GM12864 (cell line): Measurements from ENCODE around the gene PRCC.
"Not testable (repeated sequence)": the region's sequence is repeated elsewhere in the genome, so short reads cannot be mapped to it uniquely, and the experiment has no call there.

Experiments
- DNase-seq: peaks from one replicate; pipeline ENCODE4 v3.0.0-alpha.2; 2011; ENCODE audit warnings: low read depth
- H3K4me3 ChIP-seq: 2 replicates; pipeline ENCODE4 v1.5.1; 2011; ENCODE audit warnings: mild to moderate bottlenecking, low read depth, low read length, control low read depth
- TF ChIP-seq, protein P1 (sequence below): IDR thresholded peaks from 2 replicates; pipeline ENCODE4 v1.5.1; 2011; ENCODE audit warnings: low read depth, mild to moderate bottlenecking, moderate library complexity, low read length, control low read depth, inconsistent platforms; ENCODE audit errors: missing control alignments

The PRCC gene

DNA sequence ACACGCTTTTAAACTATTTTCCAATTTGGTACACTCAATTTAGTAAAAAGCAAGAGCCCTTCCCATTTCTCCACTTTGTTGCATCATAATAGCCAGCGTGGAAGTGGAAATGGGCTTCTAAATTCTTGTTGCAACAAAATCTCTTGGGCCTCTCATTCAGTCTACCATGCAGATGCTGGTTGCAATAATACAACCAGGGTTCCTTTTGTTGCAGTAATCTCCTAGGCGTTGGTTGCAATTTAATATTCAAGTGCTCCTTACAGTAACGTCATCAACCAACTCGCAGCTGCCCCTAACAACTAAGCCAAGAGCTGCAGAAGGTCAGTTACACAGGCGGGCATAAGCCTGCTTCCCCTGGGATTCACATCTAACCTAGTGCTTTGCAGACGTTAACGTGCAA is 13.1 kb upstream of the PRCC start:
- H3K4me3 ChIP-seq = no peak overlapping the region
- TF ChIP-seq, protein P1, sequence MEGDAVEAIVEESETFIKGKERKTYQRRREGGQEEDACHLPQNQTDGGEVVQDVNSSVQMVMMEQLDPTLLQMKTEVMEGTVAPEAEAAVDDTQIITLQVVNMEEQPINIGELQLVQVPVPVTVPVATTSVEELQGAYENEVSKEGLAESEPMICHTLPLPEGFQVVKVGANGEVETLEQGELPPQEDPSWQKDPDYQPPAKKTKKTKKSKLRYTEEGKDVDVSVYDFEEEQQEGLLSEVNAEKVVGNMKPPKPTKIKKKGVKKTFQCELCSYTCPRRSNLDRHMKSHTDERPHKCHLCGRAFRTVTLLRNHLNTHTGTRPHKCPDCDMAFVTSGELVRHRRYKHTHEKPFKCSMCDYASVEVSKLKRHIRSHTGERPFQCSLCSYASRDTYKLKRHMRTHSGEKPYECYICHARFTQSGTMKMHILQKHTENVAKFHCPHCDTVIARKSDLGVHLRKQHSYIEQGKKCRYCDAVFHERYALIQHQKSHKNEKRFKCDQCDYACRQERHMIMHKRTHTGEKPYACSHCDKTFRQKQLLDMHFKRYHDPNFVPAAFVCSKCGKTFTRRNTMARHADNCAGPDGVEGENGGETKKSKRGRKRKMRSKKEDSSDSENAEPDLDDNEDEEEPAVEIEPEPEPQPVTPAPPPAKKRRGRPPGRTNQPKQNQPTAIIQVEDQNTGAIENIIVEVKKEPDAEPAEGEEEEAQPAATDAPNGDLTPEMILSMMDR = no peak
- DNase-seq = no peak

DNA sequence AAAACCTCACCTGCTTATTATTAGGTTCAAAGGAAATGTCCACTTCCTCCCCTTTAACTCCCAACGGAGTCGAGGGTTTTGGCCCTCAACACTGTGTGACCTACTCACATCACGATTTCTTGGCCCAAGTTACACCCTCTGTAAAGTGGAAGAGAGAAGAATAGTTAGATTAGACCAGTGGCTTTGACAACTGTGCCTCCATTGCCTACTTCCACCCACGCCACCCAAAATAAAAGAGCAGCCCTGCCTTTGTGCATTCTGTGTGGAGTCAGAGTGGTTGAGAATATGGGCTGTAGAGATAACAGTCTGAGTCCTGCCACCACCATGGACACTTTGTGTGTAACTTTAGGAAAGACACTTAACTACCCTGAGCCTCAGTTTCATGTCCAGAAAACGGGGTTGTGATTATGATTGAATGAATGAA is 11.8 kb upstream of the PRCC start:
- DNase-seq = no peak
- no peak overlapping the region for H3K4me3 ChIP-seq
- TF ChIP-seq, protein P1 = no peak

DNA sequence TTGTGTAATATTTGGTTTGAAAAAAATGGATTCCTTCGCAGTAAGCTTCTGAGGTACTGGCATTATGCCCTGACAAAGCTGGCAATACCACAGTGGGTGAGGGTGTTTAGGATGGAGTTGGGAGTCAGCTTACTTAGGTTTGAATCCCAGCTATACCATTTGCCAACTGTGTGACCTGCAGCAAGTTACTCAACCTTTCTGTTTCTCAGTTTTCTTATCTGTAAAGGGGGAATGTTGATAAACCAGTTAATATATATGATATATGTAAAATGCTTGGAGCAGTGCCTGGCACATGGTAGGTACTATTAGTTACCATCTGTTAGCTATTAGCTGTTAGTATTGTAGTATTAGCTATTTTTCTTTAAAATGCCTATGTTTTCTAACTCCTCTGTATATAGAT is 11.0 kb upstream of the PRCC start:
- no peak for DNase-seq
- no peak overlapping the region for H3K4me3 ChIP-seq
- TF ChIP-seq, protein P1 = no peak

DNA sequence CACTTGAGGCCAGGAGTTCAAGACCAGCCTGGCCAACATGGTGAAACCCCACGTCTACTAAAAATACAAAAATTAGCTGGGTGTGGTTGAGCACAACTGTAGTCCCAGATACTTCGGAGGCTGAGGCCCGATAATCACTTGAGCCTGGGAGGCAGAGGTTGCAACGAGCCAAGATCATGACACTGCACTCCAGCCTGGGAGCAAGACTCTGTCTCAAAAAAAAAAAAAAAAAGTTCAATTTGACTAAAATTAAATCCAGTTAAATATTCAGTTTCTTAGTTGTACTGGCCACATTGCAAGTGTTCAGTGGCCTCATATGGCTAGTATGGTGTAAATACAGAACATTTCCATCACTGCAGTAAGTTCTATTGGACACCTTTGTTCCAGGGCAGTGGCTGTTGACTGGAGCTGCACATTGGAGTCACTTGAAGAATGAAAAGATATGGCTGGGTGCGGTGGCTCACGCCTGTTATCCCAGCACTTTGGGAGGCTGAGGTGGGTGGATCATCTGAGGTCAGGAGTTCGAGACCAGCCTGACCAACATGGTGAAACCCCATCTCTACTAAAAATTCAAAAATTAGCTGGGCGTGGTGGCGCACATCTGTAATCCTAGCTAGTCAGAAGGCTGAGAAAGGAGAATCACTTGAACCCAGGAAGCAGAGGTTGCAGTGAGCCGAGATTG is 9.6 kb upstream of the PRCC start:
- not testable (repeated sequence) for H3K4me3 ChIP-seq, DNase-seq

DNA sequence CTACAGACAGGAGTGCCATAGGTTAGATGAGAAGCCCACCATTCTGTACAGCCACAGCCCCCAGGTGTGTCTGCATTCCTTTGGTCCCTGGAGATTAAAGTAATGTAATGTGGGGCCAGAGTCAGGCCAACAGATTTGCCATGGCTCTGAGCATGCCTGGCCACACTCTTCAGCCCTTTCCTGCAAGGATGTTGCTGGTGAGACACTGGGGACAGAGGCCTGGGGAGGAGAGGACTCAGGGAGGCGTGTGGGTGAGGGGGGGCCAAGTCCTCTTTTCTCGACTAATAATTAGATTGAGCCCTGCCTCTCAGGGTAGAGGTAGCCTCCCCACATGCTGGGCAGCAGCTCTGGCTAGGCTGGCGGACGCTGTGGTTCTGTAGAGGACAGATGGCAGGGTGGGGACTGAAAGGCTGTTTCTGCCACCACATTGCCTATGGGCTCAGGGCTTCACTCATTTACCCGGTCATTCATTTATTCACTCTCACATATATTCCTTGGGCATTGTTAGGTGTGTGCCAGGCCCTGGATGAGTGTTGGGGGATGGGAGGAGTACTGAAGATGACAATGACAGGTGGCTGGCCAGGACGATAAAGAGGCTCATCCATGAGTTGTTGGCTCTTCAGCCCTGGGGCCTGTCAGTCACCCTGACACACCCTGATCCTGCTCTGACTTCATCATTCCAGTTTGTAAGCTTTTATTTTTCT is 7.1 kb upstream of the PRCC start:
- TF ChIP-seq, protein P1 = no peak
- DNase-seq = no peak
- no peak overlapping the region for H3K4me3 ChIP-seq

DNA sequence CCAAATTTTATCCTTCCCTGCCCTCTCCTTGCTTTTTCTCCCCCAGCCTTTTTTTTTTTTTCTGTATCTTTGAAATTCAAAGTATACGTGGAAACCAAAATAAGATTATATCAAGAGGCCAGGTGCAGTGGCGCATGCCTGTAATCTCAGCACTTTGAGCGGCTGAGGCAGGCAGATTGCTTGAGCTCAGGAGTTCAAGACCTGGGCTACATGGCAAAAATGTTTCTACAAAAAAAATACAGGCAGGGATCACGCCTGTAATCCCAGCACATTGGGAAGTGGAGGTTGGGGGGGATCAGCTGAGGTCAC is 6.6 kb upstream of the PRCC start:
- TF ChIP-seq, protein P1 = no peak
- no peak for DNase-seq
- no peak overlapping the region for H3K4me3 ChIP-seq

DNA sequence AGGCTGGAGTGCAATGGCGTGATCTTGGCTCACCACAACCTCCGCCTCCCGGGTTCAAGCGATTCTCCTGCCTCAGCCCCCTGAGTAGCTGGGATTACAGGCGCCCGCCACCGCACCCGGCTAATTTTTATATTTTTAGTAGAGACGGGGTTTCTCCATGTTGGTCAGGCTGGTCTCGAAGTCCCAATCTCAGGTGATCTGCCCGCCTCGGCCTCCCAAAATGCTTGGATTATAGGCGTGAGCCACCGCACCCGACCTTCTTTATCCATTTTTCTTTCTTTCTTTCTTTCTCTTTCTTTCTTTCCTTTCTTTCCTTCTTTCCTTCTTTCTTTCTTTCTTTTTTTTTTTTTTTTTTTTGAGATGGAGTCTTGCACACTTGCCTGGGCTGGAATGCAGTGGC is 2.2 kb upstream of the PRCC start:
- not testable (repeated sequence) for DNase-seq, H3K4me3 ChIP-seq

DNA sequence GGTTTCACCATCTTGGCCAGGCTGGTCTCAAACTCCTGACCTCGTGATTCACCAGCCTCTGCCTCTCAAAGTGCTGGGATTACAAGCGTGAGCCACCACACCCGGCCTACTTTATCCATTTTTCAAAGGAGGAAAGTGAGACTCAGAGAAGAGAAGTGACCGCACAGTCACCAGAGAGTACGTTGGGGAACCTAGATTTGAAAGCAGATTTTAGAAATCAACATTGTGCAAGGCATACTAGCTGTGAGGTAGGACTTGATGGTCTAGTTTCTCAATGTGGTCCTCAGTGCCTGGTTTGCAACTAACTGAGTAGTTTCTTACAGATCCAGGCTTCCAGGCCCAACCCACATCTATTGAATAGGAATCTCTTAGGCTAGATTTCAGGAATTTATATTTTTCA is 1.7 kb upstream of the PRCC start:
- no peak overlapping the region; the same call in 1 of the 2 replicates for H3K4me3 ChIP-seq
- TF ChIP-seq, protein P1 = no peak
- no peak for DNase-seq
